Activated naive CD4-positive, alpha-beta T cell treated with anti-CD3 and anti-CD28 coated beads, Interleukin-2, amount 50 U/mL, for 24 hours (primary cell): ENCODE measurements around the gene C5orf22.

Experiments used
- H3K27ac Mint-ChIP-seq: one replicate; pipeline ENCODE4 v1.8.0; 2021; ENCODE audit warnings: mild to moderate bottlenecking, mixed read lengths
- H3K27me3 Mint-ChIP-seq: one replicate; pipeline ENCODE4 v1.8.0; 2021; ENCODE audit warnings: mixed read lengths
- H3K36me3 Mint-ChIP-seq: one replicate; pipeline ENCODE4 v1.8.0; 2021; ENCODE audit warnings: mixed read lengths
- H3K4me1 Mint-ChIP-seq: one replicate; pipeline ENCODE4 v1.8.0; 2021; ENCODE audit warnings: mixed read lengths
- H3K4me3 Mint-ChIP-seq: one replicate; pipeline ENCODE4 v1.8.0; 2021; ENCODE audit warnings: mild to moderate bottlenecking, mixed read lengths
- H3K9me3 Mint-ChIP-seq: one replicate; pipeline ENCODE4 v1.8.0; 2021; ENCODE audit warnings: mixed read lengths

C5orf22 gene

GRCh38 chr5:31531888-31532547 is at the start of gene C5orf22, which contains the start of gene DROSHA:
Gene C5orf22 (plus strand): TSS chr5:31532301. CDS start chr5:31532393, 92 bp downstream.
Gene DROSHA (minus strand): TSS chr5:31532093. CDS start chr5:31529059, 3,034 bp downstream.
- Mint-ChIP-seq H3K9me3 (no peaks in the 10 kb centered on the region), H3K4me1 (peaks cover 63% of the 10 kb centered on the region), H3K27me3 (no peaks in the 10 kb centered on the region), H3K36me3 (peaks cover 21% of the 10 kb centered on the region), H3K4me3 (peak within 1 kb of the TSS; percentile 99), H3K27ac (peak within 1 kb of the TSS; percentile 96)

DNA sequence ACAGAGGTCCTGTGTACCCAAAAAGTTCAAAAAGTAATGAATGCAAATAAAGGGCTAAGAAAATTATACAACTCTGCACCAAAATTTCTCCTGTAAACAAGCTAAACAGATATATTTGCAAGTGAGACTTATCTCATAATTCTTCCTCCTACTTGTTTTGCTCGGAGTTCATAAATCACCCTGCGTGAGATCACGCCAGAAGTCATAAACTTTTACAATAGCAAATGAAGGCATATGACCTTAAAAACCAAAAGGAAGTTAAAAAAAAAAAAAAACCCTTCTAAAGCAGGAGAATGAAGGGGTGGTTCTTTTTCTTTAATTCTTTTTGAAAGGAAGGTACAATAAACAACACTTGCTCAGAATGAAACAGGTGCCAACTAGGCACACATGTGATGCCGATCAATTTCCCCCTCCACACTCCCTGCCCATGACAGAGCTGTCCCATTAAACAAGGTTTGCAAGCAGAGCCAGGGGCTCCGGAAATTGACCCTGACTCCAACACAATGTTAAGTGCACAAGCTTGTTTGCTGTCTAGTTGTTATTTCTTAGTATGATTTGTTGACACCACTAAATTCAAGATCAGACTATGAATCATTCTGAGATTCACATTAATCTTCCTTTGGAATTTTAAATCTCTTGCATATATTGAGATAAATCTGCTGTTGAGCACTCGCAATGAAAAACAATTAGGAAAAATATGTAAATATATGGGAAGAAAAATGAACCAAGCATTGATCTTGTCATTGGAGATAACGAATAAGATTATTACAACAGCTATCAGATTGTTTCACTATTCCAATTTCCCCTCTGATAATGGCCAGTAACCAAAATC is 46.5 kb upstream of the C5orf22 start:
- Mint-ChIP-seq H3K27ac (no peak overlapping the region), H3K27me3 (no peaks in the 10 kb centered on the region), H3K4me3 (no peak overlapping the region), H3K9me3 (no peaks in the 10 kb centered on the region), H3K36me3 (peaks cover 40% of the 10 kb centered on the region), H3K4me1 (no peaks in the 10 kb centered on the region)

DNA sequence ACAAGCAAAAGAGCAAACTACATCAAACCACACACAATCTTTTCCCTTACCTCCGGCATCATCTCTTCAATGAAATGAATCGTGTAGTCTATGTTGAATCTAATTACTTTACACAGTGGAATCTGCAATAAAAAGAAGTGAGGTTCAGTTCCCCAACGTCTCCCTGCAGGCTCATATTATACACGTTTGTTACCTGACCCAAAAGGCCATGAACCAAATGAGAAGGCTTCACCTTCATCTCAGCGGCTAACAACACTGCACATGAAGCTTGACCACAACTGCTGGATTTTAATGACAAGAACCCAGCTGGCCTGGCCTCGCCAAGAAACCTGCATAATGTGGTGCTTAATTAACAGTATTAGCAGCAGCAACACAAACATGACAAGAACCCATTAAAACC is 45.7 kb upstream of the C5orf22 start:
- Mint-ChIP-seq H3K4me1 (no peaks in the 10 kb centered on the region), H3K27me3 (no peaks in the 10 kb centered on the region), H3K4me3 (no peak overlapping the region), H3K27ac (no peak overlapping the region), H3K36me3 (peaks cover 40% of the 10 kb centered on the region), H3K9me3 (no peaks in the 10 kb centered on the region)

DNA sequence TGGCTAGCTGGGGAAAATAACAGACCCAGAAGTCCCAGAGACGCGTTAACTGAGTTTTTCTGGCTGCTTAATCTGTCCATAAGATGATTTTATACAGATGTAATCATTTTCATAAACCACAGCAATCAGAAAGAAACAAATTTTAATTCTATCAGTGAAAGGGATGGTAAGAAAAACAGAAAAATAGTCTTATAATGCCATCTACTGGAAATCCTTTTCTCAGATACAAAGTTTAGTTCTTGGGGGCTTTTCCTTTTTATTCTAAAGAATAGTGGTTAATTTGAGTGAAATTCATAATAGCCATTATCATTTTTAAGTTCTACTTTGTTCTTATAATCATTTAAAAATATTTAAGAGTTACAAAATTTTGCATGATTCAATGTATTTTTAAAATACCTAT is 44.6 kb upstream of the C5orf22 start:
- no peaks in the 10 kb centered on the region for H3K9me3 Mint-ChIP-seq
- H3K36me3 Mint-ChIP-seq, result peaks cover 35% of the 10 kb centered on the region
- no peaks in the 10 kb centered on the region for H3K27me3 Mint-ChIP-seq
- no peaks in the 10 kb centered on the region for H3K4me1 Mint-ChIP-seq
- no peak overlapping the region for H3K27ac Mint-ChIP-seq
- H3K4me3 Mint-ChIP-seq, result no peak overlapping the region

DNA sequence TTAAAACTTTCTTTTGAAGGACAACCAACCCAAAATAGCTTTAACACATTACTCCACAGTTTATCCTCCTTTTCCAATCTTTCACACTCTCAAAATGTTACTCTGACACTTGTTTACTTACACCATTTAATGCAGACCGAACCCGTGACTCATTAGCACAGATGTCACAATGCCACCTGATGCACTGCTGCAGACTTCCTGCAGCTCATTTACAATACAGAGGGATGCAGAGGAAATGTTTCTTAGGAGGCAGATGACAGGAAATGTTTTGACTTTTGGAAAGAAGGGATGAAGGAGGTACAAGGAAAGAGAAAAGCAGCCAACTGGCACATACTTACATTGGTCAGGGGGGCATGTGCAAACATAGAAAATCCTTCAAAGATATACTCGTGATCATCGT is 39.2 kb upstream of the C5orf22 start:
- Mint-ChIP-seq H3K36me3 (peaks cover 29% of the 10 kb centered on the region), H3K9me3 (no peaks in the 10 kb centered on the region), H3K27ac (no peak overlapping the region), H3K27me3 (no peaks in the 10 kb centered on the region), H3K4me1 (no peaks in the 10 kb centered on the region), H3K4me3 (no peak overlapping the region)

GRCh38 chr5:31495336-31495735 is 36.8 kb upstream of the C5orf22 start:
- no peak overlapping the region for H3K27ac Mint-ChIP-seq
- H3K27me3 Mint-ChIP-seq, result no peaks in the 10 kb centered on the region
- H3K36me3 Mint-ChIP-seq, result peaks cover 23% of the 10 kb centered on the region
- no peak overlapping the region for H3K4me3 Mint-ChIP-seq
- no peaks in the 10 kb centered on the region for H3K4me1 Mint-ChIP-seq
- no peaks in the 10 kb centered on the region for H3K9me3 Mint-ChIP-seq

DNA sequence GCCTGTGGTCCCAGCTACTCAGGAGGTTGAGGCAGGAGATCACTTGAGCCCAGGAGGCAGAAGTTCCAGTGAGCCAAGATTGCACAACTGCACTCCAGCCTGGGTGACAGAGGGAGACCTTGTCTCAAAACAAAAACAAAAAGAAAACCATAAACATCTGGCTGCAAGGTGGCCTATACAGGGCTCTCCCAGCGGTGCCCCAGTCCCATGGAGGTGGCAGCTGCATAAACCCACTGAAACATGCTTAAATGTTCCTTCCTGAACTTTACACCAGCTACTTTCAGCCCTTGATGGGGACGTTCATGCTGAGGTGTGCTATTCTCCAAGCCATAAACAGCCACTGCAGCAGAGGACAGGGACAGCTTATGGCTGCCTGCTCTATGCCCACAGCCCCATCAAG is 35.8 kb upstream of the C5orf22 start:
- Mint-ChIP-seq H3K4me3 (no peak overlapping the region), H3K36me3 (peaks cover 21% of the 10 kb centered on the region), H3K27me3 (no peaks in the 10 kb centered on the region), H3K9me3 (no peaks in the 10 kb centered on the region), H3K27ac (no peak overlapping the region), H3K4me1 (no peaks in the 10 kb centered on the region)

DNA sequence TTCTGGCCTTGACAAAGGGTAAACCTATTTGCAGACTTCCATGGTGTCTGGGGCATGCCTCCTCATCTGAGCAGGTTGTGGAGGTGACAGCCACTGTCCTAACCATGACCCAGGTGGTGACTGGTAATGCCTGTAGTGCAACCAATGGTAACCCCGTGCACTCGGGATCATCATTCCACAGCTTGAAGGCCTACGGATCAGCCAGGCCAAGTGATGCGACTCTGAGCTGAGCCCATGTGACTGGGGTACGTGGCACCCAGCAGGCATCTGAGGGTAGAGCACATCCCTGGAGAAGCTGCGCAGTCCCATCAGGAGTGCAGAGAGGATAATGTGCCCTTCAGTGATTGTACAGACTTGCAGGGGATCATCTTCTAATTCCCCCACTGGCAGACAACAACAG is 35.2 kb upstream of the C5orf22 start:
- H3K4me3 Mint-ChIP-seq, result no peak overlapping the region
- H3K27me3 Mint-ChIP-seq, result no peaks in the 10 kb centered on the region
- no peaks in the 10 kb centered on the region for H3K9me3 Mint-ChIP-seq
- no peak overlapping the region for H3K27ac Mint-ChIP-seq
- no peaks in the 10 kb centered on the region for H3K4me1 Mint-ChIP-seq
- H3K36me3 Mint-ChIP-seq, result peaks cover 19% of the 10 kb centered on the region

DNA sequence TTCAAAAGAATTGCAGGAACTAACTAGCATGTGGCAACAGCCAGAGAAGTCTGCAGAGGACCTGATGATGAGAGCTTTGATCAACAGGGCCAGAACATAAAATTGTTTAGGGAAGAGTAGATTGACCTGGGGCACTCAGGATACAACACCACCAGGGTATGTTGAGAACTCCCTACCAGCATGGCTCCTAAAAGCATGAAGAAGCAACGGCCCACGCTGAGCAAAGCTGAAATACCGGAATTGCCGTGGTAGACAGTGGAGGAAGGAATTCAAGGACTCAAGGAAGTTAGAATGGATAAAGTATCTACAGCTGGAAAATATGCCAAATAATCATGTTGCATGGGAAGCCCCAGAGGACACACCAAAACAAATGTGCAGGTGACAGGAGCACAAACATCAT is 31.8 kb upstream of the C5orf22 start:
- no peak overlapping the region for H3K27ac Mint-ChIP-seq
- no peak overlapping the region for H3K4me3 Mint-ChIP-seq
- H3K4me1 Mint-ChIP-seq, result no peaks in the 10 kb centered on the region
- no peaks in the 10 kb centered on the region for H3K9me3 Mint-ChIP-seq
- H3K36me3 Mint-ChIP-seq, result peaks cover 29% of the 10 kb centered on the region
- H3K27me3 Mint-ChIP-seq, result no peaks in the 10 kb centered on the region

- Mint-ChIP-seq H3K27ac (no peak overlapping the region), H3K36me3 (peaks cover 24% of the 10 kb centered on the region), H3K9me3 (no peaks in the 10 kb centered on the region), H3K4me3 (no peak overlapping the region), H3K27me3 (no peaks in the 10 kb centered on the region), H3K4me1 (no peaks in the 10 kb centered on the region)
Observed at GRCh38 chr5:31502506-31502905, 29.6 kb upstream of the C5orf22 start.

DNA sequence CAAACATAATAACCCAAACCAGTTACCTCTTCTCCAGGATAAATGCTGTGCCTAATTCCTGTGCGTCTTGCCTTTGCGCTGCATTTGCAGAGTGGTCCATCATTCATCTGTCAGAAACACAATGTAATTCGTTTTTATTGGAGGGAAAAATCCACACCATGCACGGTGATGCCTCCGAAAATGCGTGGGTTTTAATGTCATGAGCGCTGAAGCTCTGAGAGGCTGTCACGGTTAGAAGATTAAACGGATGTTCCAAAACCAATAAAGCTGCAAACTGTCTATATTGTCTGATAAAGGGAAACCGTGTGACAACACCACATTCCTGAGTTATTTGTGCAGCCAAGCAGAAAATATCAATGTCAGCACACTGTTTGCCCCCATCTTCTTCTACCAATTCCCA is 27.6 kb upstream of the C5orf22 start:
- no peaks in the 10 kb centered on the region for H3K4me1 Mint-ChIP-seq
- no peaks in the 10 kb centered on the region for H3K9me3 Mint-ChIP-seq
- no peak overlapping the region for H3K4me3 Mint-ChIP-seq
- peaks cover 23% of the 10 kb centered on the region for H3K36me3 Mint-ChIP-seq
- H3K27ac Mint-ChIP-seq, result no peak overlapping the region
- H3K27me3 Mint-ChIP-seq, result no peaks in the 10 kb centered on the region

GRCh38 chr5:31511305-31511704 is 20.8 kb upstream of the C5orf22 start:
- H3K27me3 Mint-ChIP-seq, result no peaks in the 10 kb centered on the region
- peaks cover 23% of the 10 kb centered on the region for H3K36me3 Mint-ChIP-seq
- H3K4me3 Mint-ChIP-seq, result no peak overlapping the region
- H3K9me3 Mint-ChIP-seq, result no peaks in the 10 kb centered on the region
- H3K27ac Mint-ChIP-seq, result no peak overlapping the region
- peaks cover 4% of the 10 kb centered on the region for H3K4me1 Mint-ChIP-seq

DNA sequence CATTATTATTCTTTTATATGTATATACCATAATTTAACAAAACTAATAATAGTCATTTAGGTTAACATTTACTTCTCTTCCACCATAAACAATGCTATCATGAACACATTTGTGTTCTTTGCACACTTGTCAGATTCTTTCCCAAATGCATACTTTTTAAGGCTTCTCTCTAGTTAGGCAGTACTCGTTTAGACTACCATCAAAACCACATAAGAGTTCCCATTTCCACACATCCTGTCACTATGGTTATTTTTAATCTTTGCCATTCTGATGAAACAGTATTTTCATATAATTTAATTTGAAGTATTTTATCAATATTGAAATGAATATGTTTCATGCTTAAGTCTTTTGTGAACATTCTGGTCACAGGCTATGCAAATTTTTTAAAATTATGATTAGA is 15.3 kb upstream of the C5orf22 start:
- Mint-ChIP-seq H3K36me3 (peaks cover 15% of the 10 kb centered on the region), H3K27me3 (no peaks in the 10 kb centered on the region), H3K4me1 (peaks cover 21% of the 10 kb centered on the region), H3K27ac (no peak overlapping the region), H3K9me3 (no peaks in the 10 kb centered on the region), H3K4me3 (no peak overlapping the region)

DNA sequence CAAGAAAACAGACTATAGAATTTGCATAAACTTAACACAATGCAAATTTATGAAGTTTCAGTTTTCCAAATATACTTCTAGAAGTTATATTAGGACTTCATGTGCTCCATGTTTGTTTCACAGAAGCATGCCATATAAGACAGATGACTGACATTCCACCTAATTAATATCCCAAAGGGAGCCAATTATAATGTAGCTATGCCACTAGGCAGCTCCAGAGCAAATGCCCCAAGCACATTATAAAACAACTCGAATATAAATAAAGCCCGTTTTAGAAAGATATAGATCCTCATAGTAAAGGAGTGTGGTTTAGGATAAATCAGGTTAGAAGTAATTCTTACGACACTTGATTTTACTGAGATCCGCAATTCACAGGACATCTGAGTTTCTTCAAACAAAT is 9.1 kb upstream of the C5orf22 start:
- Mint-ChIP-seq H3K27me3 (no peaks in the 10 kb centered on the region), H3K4me1 (peaks cover 20% of the 10 kb centered on the region), H3K9me3 (no peaks in the 10 kb centered on the region), H3K36me3 (peaks cover 19% of the 10 kb centered on the region), H3K4me3 (no peak overlapping the region), H3K27ac (no peak overlapping the region)

DNA sequence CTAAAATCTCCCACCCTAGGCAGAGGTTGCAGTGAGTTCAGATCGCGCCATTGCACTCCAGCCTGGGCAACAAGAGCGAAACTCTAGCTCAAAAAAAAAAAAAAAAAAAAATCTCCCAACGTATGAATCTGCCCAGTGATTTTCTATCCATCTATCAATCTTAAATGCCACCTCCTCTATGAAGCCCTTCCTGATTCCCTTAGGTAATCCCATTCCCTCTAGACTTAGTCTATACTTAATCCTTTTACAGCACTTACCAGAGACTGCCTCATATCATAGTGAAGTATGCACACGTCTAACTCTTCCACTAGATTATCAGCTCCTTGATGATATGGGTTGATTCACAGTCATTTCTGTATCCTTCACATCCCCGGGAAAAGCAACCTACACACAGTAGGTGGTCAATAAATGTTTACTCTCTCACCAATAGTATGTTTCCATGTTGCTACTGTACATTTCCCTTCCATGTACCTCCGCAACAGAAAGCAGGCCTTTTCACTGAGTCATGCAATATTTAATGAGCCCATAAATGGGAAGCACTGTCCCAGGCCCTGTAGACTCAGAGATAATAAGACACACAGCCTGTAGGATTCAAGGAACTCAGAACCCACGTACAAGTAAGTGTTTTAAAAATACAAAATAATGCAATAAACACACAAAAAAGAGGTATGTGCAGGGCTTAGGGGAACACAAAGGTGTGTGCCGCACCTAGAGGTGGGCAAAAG is 1.4 kb upstream of the C5orf22 start:
- peak overlapping the region; percentile 99 for H3K4me3 Mint-ChIP-seq
- H3K27ac Mint-ChIP-seq, result peak overlapping the region; percentile 96
- no peaks in the 10 kb centered on the region for H3K27me3 Mint-ChIP-seq
- H3K9me3 Mint-ChIP-seq, result no peaks in the 10 kb centered on the region
- H3K4me1 Mint-ChIP-seq, result peaks cover 62% of the 10 kb centered on the region
- peaks cover 24% of the 10 kb centered on the region for H3K36me3 Mint-ChIP-seq

GRCh38 chr5:31531543-31531887 is 586 bp upstream of the C5orf22 start:
- H3K4me3 Mint-ChIP-seq, result peak overlapping the region; percentile 99
- peaks cover 22% of the 10 kb centered on the region for H3K36me3 Mint-ChIP-seq
- H3K4me1 Mint-ChIP-seq, result peaks cover 61% of the 10 kb centered on the region
- H3K27ac Mint-ChIP-seq, result peak overlapping the region; percentile 96
- H3K9me3 Mint-ChIP-seq, result no peaks in the 10 kb centered on the region
- H3K27me3 Mint-ChIP-seq, result no peaks in the 10 kb centered on the region
